Right lobe of liver (tissue), 6 donors: ENCODE results near the gene MRPL52. TPM values are rescaled to one million over a fixed set of nuclear protein-coding genes. Genes with fewer than 3 reads are reported as not detected.

Experiments
- ATAC-seq, 4 donors: fragments of 200-7000 bp; cut with Tn5 transposase; one replicate each; pipeline ENCODE4 v1.9.1; 2020; ENCODE audit warnings: mild to moderate bottlenecking in 4 of 4, moderate library complexity in 4 of 4
- DNase-seq, 3 donors: peaks; one replicate each; pipeline ENCODE4 v3.0.0-alpha.2; 2020
- H3K27ac ChIP-seq, 3 donors: fragments of 200-600 bp; one replicate each; pipeline ENCODE4 v1.8.0; 2022
- H3K27me3 ChIP-seq, 2 donors: fragments of 200-600 bp; one replicate each; pipeline ENCODE4 v1.8.0; 2022
- H3K36me3 ChIP-seq, 4 donors: fragments of 200-600 bp; sonication (generic) in 1 of 4; one replicate each; pipeline versions ENCODE4 v1.5.1 to v1.8.0; 2017 to 2022; ENCODE audit warnings: control low read depth in 1 of 4
- H3K4me1 ChIP-seq, 4 donors: fragments of 200-600 bp; sonication (generic) in 1 of 4; one replicate each; pipeline versions ENCODE4 v1.5.1 to v1.8.0; 2017 to 2022; ENCODE audit warnings: control low read depth in 1 of 4
- H3K4me3 ChIP-seq, 3 donors: fragments of 200-600 bp; one replicate each; pipeline ENCODE4 v1.8.0; 2022
- H3K9me3 ChIP-seq, 4 donors: fragments of 200-600 bp; sonication (generic) in 1 of 4; one replicate each; pipeline versions ENCODE4 v1.5.1 to v1.8.0; 2017 to 2022; ENCODE audit warnings: control low read depth in 1 of 4
- CTCF ChIP-seq, 4 donors: fragments of 200-600 bp in 3 of 4; fragments of 450-650 bp in 1 of 4; IDR thresholded peaks; one replicate each; pipeline versions ENCODE4 v1.5.1 to v1.8.0; 2016 to 2022; ENCODE audit warnings: antibody characterized with exemption in 4 of 4, mild to moderate bottlenecking in 2 of 4
- POLR2A ChIP-seq: fragments of 450-650 bp; IDR thresholded peaks from one replicate; pipeline ENCODE4 v1.6.1; 2017; ENCODE audit warnings: antibody characterized with exemption, mild to moderate bottlenecking
- WGBS: methylation state at CpG from one replicate; pipeline ENCODE4 v1.1.6; 2018; ENCODE audit warnings: low coverage, low lambda C conversion rate; ENCODE audit not compliant: insufficient coverage; ENCODE audit errors: missing lambda C conversion rate; 5-methylcytosine and 5-hydroxymethylcytosine counted together
- intact Hi-C, 2 donors: fragments of 100-400 bp; cut with DNase I; formaldehyde crosslinking; loops; one replicate each; pipeline versions ENCODE4 v1.11.2 to v1.14.1; 2022
- total RNA-seq, 6 experiments: library from RNA; depleted of rRNA in 2 of 6; stranded (reverse); fragments of >200 nt in 2 of 6; fragmentation: NEBNext Ultra II Directional in 3 of 6; extraction: Animal tissue kit (Norgen Biotek cat#: 25700) in 3 of 6; gene quantifications; one replicate each; pipeline versions ENCODE4 v1.1.0 to v1.2.4, GENCODE V29; 2016 to 2023
- donor health status: DM: no; HTN: yes; CAD: no.
- donor health status: DM: no; HTN: no; CAD: no.
- donor health status: DM: no; HTN: no; CAD: no.
- donor health status: DM: no; HTN: yes; CAD: no.
- donor health status: DM: no; HTN: yes; CAD: no.

MRPL52 gene
- total RNA-seq, 6 experiments from 2014 or later: 42.0 to 96.6 (median 47.6) TPM

- intact Hi-C loops: no loop called here
- Histone ChIP-seq H3K4me3 (no peak overlapping the region), H3K9me3 (no peaks in the 10 kb centered on the region), H3K36me3 (peaks cover 16 to 51% (median 31%) of the 10 kb centered on the region in 4 donors), H3K4me1 (peaks cover 0 to 9% (median 3%) of the 10 kb centered on the region in 4 donors), H3K27ac (no peak overlapping the region), H3K27me3 (no peaks in the 10 kb centered on the region)
- DNase-seq: no peak
- ATAC-seq: no peak
- no peak for TF ChIP-seq CTCF (IDR thresholded peaks at IDR 0.05)
- no peak for TF ChIP-seq POLR2A
- WGBS: 94% methylated on average over 3 of the region's 22 CpGs
Observed at GRCh38 chr14:22877000-22877501, 47.4 kb downstream of the MRPL52 start.

GRCh38 chr14:22878271-22879246 is 48.9 kb downstream of the MRPL52 start:
- TF ChIP-seq POLR2A (no peak), CTCF (IDR thresholded peaks at IDR 0.05) (no peak)
- intact Hi-C loops: no loop called here
- H3K4me3 ChIP-seq: no peak overlapping the region
- DNase-seq (no peak), ATAC-seq (no peak)
- H3K36me3 ChIP-seq: peaks cover 16 to 50% (median 31%) of the 10 kb centered on the region in 4 donors
- H3K9me3 ChIP-seq: no peaks in the 10 kb centered on the region
- H3K4me1 ChIP-seq: no peaks in the 10 kb centered on the region
- WGBS: 64% methylated on average over 3 of the region's 8 CpGs
- H3K27me3 ChIP-seq: no peaks in the 10 kb centered on the region
- no peak overlapping the region for H3K27ac ChIP-seq

- intact Hi-C loops: no loop called here
- Histone ChIP-seq H3K4me1 (no peaks in the 10 kb centered on the region), H3K4me3 (no peak overlapping the region), H3K27me3 (no peaks in the 10 kb centered on the region), H3K27ac (no peak overlapping the region), H3K9me3 (no peaks in the 10 kb centered on the region), H3K36me3 (peaks cover 0 to 16% (median 7%) of the 10 kb centered on the region in 4 donors)
- ATAC-seq: no peak
- WGBS: 37% methylated on average over 7 of the region's 7 CpGs
- no peak for DNase-seq
- no peak for TF ChIP-seq POLR2A
- TF ChIP-seq CTCF (IDR thresholded peaks at IDR 0.05): no peak
Observed at GRCh38 chr14:22882064-22882463, 52.4 kb downstream of the MRPL52 start.

GRCh38 chr14:22882529-22883172 is 53.0 kb downstream of the MRPL52 start:
- WGBS: 24% methylated on average over 6 of the region's 6 CpGs
- Histone ChIP-seq H3K9me3 (no peaks in the 10 kb centered on the region), H3K27me3 (no peaks in the 10 kb centered on the region), H3K4me1 (no peaks in the 10 kb centered on the region), H3K27ac (no peak overlapping the region), H3K4me3 (no peak overlapping the region), H3K36me3 (peaks cover 0 to 10% (median 5%) of the 10 kb centered on the region in 4 donors)
- intact Hi-C loops: no loop called here
- peak in 3 of 4 donors; percentile 12 to 63 (median 26) for ATAC-seq
- TF ChIP-seq CTCF (IDR thresholded peaks at IDR 0.05) (no peak), POLR2A (no peak)
- no peak for DNase-seq
